WTC11 (cell line): Measurements from ENCODE around the gene MTRF1. TPM values are rescaled to one million over a fixed set of nuclear protein-coding genes. Genes with fewer than 3 reads are reported as not detected.

Experiments used
- EMX1 ChIP-seq: fragments of 250-450 bp; sonication (Bioruptor Pico); IDR thresholded peaks from 2 replicates; pipeline ENCODE4 v1.8.0; 2021; ENCODE audit warnings: mild to moderate bottlenecking
- ETV6 ChIP-seq: sonication (generic); formaldehyde crosslinking; IDR thresholded peaks from 2 replicates; pipeline ENCODE4 v1.8.1; 2022; ENCODE audit warnings: mild to moderate bottlenecking, missing genetic modification reagents
- GABPB1 ChIP-seq: sonication (generic); formaldehyde crosslinking; IDR thresholded peaks from 2 replicates; pipeline ENCODE4 v1.8.1; 2023; ENCODE audit warnings: mild to moderate bottlenecking, missing genetic modification reagents
- GRHL2 ChIP-seq: fragments of 250-450 bp; sonication (Bioruptor Pico); IDR thresholded peaks from 2 replicates; pipeline ENCODE4 v1.8.0; 2022; ENCODE audit warnings: mild to moderate bottlenecking, moderate library complexity; ENCODE audit not compliant: insufficient replicate concordance, severe bottlenecking
- HMGA2 ChIP-seq: fragments of 250-450 bp; sonication (Bioruptor Pico); IDR thresholded peaks from 2 replicates; pipeline ENCODE4 v1.4.0; 2021; ENCODE audit warnings: mild to moderate bottlenecking, moderate library complexity
- MXD4 ChIP-seq: fragments of 250-450 bp; sonication (Bioruptor Pico); IDR thresholded peaks from 2 replicates; pipeline ENCODE4 v1.8.0; 2021; ENCODE audit warnings: mild to moderate bottlenecking, moderate library complexity, borderline replicate concordance
- NFE2L1 ChIP-seq: sonication (generic); formaldehyde crosslinking; IDR thresholded peaks from 2 replicates; pipeline ENCODE4 v1.8.1; 2023; ENCODE audit warnings: missing genetic modification reagents
- NR1H2 ChIP-seq: sonication (generic); formaldehyde crosslinking; IDR thresholded peaks from 2 replicates; pipeline ENCODE4 v1.9.0; 2021; ENCODE audit warnings: mild to moderate bottlenecking, moderate library complexity, missing genetic modification reagents
- NR2C2 ChIP-seq: sonication (generic); formaldehyde crosslinking; IDR thresholded peaks from 2 replicates; pipeline ENCODE4 v1.8.0; 2022; ENCODE audit warnings: mild to moderate bottlenecking, missing genetic modification reagents
- NR3C1 ChIP-seq: sonication (generic); formaldehyde crosslinking; conservative IDR thresholded peaks from 2 replicates; pipeline ENCODE4 v1.8.1; 2023; ENCODE audit warnings: low read depth, mild to moderate bottlenecking, missing genetic modification reagents
- SOX15 ChIP-seq: fragments of 250-450 bp; sonication (Bioruptor Pico); IDR thresholded peaks from 2 replicates; pipeline ENCODE4 v1.9.0; 2021; ENCODE audit warnings: mild to moderate bottlenecking
- TEAD1 ChIP-seq: sonication (generic); formaldehyde crosslinking; IDR thresholded peaks from 2 replicates; pipeline ENCODE4 v1.8.0; 2022; ENCODE audit warnings: mild to moderate bottlenecking, missing genetic modification reagents
- TEAD4 ChIP-seq: sonication (generic); formaldehyde crosslinking; IDR thresholded peaks from 2 replicates; pipeline ENCODE4 v1.8.0; 2022; ENCODE audit warnings: mild to moderate bottlenecking, missing genetic modification reagents
- TP53 ChIP-seq: sonication (generic); formaldehyde crosslinking; IDR thresholded peaks from 2 replicates; pipeline ENCODE4 v1.8.1; 2023; ENCODE audit warnings: mild to moderate bottlenecking, missing genetic modification reagents
- ZBTB21 ChIP-seq: sonication (generic); formaldehyde crosslinking; IDR thresholded peaks from 2 replicates; pipeline ENCODE4 v1.8.1; 2023; ENCODE audit warnings: mild to moderate bottlenecking, missing genetic modification reagents, borderline replicate concordance
- total RNA-seq: library from RNA; stranded (reverse); gene quantifications from 3 replicates; pipeline ENCODE4 v1.2.3, GENCODE V29; 2021
- TF ChIP-seq, protein P1 (sequence below): sonication (generic); formaldehyde crosslinking; conservative IDR thresholded peaks from 2 replicates; pipeline ENCODE4 v1.8.1; 2022; ENCODE audit warnings: mild to moderate bottlenecking, missing genetic modification reagents
- TF ChIP-seq, protein P2 (sequence below): sonication (generic); formaldehyde crosslinking; IDR thresholded peaks from 2 replicates; pipeline ENCODE4 v1.8.1; 2023; ENCODE audit warnings: mild to moderate bottlenecking, missing genetic modification reagents
- TF ChIP-seq, protein P3 (sequence below): fragments of 250-450 bp; sonication (Bioruptor Pico); IDR thresholded peaks from 2 replicates; pipeline ENCODE4 v1.8.0; 2021; ENCODE audit warnings: mild to moderate bottlenecking
- TF ChIP-seq, protein P4 (sequence below): fragments of 250-450 bp; sonication (Bioruptor Pico); IDR thresholded peaks from 2 replicates; pipeline ENCODE4 v1.9.0; 2021; ENCODE audit warnings: mild to moderate bottlenecking, borderline replicate concordance
- TF ChIP-seq, protein P5 (sequence below): sonication (generic); formaldehyde crosslinking; IDR thresholded peaks from 2 replicates; pipeline ENCODE4 v1.8.0; 2022; ENCODE audit warnings: mild to moderate bottlenecking, missing genetic modification reagents
- TF ChIP-seq, protein P6 (sequence below): fragments of 250-450 bp; sonication (Bioruptor Pico); IDR thresholded peaks from 2 replicates; pipeline ENCODE4 v1.9.0; 2021; ENCODE audit warnings: mild to moderate bottlenecking
- TF ChIP-seq, protein P7 (sequence below): fragments of 250-450 bp; sonication (Bioruptor Pico); IDR thresholded peaks from 2 replicates; pipeline ENCODE4 v1.9.0; 2021; ENCODE audit warnings: mild to moderate bottlenecking
- TF ChIP-seq, protein P8 (sequence below): sonication (generic); formaldehyde crosslinking; IDR thresholded peaks from 2 replicates; pipeline ENCODE4 v1.8.1; 2022; ENCODE audit warnings: low read depth, missing genetic modification reagents, borderline replicate concordance

The MTRF1 gene
- total RNA-seq, 1 experiment from 2014 or later = 12.9 TPM

DNA sequence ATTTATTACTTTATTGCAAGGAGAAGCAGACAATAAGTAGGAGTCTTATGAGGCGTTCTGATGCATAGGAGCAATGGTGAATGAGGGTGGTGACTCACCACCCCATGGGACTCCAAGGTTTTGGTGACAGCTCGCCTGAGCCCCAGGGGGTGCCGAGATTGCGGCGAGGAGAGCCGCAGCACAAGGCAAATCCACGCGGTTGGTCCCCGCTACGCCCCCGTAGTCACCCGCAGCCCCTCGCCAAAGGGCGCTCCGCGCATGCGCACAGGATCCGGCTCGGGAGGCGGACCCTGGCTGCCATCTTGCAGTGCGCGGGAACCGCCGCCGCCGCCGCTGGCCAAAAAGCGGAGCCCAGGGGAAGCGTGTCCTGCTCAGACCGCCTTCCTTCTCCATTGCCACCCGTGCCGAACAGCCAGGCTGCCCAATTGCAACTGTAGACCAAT lies 47.6 kb upstream of the MTRF1 start, which contains the start of gene NAA16 (continued):
- 0 out of 2 replicates have a peak, but pooled peaks have one; percentile 41 for TF ChIP-seq TP53 (CRISPR knock-in tag)
- TF ChIP-seq ZBTB21 (CRISPR knock-in tag) = no peak
- no peak for TF ChIP-seq HMGA2
- TF ChIP-seq, protein P1, sequence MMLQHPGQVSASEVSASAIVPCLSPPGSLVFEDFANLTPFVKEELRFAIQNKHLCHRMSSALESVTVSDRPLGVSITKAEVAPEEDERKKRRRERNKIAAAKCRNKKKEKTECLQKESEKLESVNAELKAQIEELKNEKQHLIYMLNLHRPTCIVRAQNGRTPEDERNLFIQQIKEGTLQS (CRISPR knock-in tag) = no peak
- no peak for TF ChIP-seq GRHL2 (CRISPR knock-in tag)
- TF ChIP-seq GABPB1 = no peak; the same call in 1 of the 2 replicates
- TF ChIP-seq, protein P2, sequence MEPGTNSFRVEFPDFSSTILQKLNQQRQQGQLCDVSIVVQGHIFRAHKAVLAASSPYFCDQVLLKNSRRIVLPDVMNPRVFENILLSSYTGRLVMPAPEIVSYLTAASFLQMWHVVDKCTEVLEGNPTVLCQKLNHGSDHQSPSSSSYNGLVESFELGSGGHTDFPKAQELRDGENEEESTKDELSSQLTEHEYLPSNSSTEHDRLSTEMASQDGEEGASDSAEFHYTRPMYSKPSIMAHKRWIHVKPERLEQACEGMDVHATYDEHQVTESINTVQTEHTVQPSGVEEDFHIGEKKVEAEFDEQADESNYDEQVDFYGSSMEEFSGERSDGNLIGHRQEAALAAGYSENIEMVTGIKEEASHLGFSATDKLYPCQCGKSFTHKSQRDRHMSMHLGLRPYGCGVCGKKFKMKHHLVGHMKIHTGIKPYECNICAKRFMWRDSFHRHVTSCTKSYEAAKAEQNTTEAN (CRISPR knock-in tag) = no peak
- no peak for TF ChIP-seq NR1H2 (CRISPR knock-in tag)
- no peak for TF ChIP-seq TEAD4
- TF ChIP-seq, protein P3, sequence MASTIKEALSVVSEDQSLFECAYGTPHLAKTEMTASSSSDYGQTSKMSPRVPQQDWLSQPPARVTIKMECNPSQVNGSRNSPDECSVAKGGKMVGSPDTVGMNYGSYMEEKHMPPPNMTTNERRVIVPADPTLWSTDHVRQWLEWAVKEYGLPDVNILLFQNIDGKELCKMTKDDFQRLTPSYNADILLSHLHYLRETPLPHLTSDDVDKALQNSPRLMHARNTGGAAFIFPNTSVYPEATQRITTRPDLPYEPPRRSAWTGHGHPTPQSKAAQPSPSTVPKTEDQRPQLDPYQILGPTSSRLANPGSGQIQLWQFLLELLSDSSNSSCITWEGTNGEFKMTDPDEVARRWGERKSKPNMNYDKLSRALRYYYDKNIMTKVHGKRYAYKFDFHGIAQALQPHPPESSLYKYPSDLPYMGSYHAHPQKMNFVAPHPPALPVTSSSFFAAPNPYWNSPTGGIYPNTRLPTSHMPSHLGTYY (CRISPR knock-in tag) = no peak
- TF ChIP-seq ETV6 (CRISPR knock-in tag) = no peak; the same call in none of the 2 replicates
- no peak for TF ChIP-seq NR3C1
- TF ChIP-seq SOX15 (CRISPR knock-in tag) = no peak
- TF ChIP-seq, protein P4, sequence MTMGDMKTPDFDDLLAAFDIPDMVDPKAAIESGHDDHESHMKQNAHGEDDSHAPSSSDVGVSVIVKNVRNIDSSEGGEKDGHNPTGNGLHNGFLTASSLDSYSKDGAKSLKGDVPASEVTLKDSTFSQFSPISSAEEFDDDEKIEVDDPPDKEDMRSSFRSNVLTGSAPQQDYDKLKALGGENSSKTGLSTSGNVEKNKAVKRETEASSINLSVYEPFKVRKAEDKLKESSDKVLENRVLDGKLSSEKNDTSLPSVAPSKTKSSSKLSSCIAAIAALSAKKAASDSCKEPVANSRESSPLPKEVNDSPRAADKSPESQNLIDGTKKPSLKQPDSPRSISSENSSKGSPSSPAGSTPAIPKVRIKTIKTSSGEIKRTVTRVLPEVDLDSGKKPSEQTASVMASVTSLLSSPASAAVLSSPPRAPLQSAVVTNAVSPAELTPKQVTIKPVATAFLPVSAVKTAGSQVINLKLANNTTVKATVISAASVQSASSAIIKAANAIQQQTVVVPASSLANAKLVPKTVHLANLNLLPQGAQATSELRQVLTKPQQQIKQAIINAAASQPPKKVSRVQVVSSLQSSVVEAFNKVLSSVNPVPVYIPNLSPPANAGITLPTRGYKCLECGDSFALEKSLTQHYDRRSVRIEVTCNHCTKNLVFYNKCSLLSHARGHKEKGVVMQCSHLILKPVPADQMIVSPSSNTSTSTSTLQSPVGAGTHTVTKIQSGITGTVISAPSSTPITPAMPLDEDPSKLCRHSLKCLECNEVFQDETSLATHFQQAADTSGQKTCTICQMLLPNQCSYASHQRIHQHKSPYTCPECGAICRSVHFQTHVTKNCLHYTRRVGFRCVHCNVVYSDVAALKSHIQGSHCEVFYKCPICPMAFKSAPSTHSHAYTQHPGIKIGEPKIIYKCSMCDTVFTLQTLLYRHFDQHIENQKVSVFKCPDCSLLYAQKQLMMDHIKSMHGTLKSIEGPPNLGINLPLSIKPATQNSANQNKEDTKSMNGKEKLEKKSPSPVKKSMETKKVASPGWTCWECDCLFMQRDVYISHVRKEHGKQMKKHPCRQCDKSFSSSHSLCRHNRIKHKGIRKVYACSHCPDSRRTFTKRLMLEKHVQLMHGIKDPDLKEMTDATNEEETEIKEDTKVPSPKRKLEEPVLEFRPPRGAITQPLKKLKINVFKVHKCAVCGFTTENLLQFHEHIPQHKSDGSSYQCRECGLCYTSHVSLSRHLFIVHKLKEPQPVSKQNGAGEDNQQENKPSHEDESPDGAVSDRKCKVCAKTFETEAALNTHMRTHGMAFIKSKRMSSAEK (CRISPR knock-in tag) = no peak
- TF ChIP-seq, protein P5, sequence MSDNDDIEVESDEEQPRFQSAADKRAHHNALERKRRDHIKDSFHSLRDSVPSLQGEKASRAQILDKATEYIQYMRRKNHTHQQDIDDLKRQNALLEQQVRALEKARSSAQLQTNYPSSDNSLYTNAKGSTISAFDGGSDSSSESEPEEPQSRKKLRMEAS (CRISPR knock-in tag) = no peak; the same call in none of the 2 replicates
- TF ChIP-seq, protein P6, sequence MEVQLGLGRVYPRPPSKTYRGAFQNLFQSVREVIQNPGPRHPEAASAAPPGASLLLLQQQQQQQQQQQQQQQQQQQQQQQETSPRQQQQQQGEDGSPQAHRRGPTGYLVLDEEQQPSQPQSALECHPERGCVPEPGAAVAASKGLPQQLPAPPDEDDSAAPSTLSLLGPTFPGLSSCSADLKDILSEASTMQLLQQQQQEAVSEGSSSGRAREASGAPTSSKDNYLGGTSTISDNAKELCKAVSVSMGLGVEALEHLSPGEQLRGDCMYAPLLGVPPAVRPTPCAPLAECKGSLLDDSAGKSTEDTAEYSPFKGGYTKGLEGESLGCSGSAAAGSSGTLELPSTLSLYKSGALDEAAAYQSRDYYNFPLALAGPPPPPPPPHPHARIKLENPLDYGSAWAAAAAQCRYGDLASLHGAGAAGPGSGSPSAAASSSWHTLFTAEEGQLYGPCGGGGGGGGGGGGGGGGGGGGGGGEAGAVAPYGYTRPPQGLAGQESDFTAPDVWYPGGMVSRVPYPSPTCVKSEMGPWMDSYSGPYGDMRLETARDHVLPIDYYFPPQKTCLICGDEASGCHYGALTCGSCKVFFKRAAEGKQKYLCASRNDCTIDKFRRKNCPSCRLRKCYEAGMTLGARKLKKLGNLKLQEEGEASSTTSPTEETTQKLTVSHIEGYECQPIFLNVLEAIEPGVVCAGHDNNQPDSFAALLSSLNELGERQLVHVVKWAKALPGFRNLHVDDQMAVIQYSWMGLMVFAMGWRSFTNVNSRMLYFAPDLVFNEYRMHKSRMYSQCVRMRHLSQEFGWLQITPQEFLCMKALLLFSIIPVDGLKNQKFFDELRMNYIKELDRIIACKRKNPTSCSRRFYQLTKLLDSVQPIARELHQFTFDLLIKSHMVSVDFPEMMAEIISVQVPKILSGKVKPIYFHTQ = no peak
- TF ChIP-seq, protein P7, sequence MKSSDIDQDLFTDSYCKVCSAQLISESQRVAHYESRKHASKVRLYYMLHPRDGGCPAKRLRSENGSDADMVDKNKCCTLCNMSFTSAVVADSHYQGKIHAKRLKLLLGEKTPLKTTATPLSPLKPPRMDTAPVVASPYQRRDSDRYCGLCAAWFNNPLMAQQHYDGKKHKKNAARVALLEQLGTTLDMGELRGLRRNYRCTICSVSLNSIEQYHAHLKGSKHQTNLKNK (CRISPR knock-in tag) = no peak
- TF ChIP-seq, protein P8, sequence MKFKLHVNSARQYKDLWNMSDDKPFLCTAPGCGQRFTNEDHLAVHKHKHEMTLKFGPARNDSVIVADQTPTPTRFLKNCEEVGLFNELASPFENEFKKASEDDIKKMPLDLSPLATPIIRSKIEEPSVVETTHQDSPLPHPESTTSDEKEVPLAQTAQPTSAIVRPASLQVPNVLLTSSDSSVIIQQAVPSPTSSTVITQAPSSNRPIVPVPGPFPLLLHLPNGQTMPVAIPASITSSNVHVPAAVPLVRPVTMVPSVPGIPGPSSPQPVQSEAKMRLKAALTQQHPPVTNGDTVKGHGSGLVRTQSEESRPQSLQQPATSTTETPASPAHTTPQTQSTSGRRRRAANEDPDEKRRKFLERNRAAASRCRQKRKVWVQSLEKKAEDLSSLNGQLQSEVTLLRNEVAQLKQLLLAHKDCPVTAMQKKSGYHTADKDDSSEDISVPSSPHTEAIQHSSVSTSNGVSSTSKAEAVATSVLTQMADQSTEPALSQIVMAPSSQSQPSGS = no peak
- TF ChIP-seq NR2C2 = no peak
- TF ChIP-seq EMX1 (CRISPR knock-in tag) = no peak
- TF ChIP-seq TEAD1 (CRISPR knock-in tag) = peak; percentile 37; the same call in 1 of the 2 replicates
- no peak for TF ChIP-seq MXD4 (CRISPR knock-in tag)
- TF ChIP-seq NFE2L1 = 0 out of 2 replicates have a peak, but pooled peaks have one; percentile 55
